HG03469 (cell line): ENCODE results near the gene DNAJC1.
"Not testable (repeated sequence)": the region's sequence is repeated elsewhere in the genome, so short reads cannot be mapped to it uniquely, and the experiment has no call there.

Source experiments
- ATAC-seq: cut with Tn5 transposase; IDR thresholded peaks from one replicate; pipeline ENCODE4 v1.9.1; 2021; ENCODE audit warnings: mild to moderate bottlenecking, moderate library complexity, moderate number of reproducible peaks; ENCODE audit not compliant: unreplicated experiment

Gene DNAJC1

GRCh38 chr10:21912625-21913024 lies 90.9 kb downstream of the DNAJC1 start:
- ATAC-seq: no peak

DNA sequence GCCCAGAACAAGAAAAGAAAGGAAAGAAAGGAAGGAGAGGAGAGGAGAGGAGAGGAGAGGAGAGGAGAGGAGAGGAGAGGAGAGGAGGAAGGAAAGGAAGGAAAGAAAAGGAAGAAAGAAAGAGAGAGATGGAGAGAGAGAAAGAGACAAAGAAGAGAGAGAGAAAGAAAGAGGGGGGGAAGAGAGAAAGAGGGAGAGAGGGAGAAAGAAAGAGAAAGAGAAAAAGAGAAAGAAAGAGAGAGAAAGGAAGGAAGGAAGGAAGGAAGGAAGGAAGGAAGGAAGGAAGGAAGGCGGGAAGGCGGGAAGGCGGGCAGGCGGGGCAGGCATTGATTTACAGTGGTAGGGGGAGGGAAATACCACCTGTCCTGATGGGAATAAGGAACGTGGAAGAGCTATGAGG lies 92.7 kb downstream of the DNAJC1 start:
- no peak for ATAC-seq

DNA sequence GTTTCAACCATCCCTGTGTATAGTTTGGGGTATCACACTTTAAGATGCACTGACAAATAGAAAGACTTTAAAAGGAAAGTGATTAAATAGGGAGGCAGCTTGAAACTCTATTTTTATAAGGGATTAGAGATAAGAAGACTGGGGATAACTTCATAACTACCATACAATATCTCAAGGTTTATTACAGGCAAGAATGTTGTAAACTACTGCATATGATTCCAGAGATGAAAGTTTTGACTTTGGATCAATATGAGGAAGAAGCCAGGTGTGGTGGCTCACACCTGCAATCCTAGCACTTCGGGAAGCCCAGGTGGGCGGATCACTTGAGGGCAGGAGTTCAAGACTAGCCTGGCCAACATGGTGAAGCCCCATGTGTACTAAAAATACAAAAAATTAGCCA lies 96.1 kb downstream of the DNAJC1 start:
- ATAC-seq: no peak

DNA sequence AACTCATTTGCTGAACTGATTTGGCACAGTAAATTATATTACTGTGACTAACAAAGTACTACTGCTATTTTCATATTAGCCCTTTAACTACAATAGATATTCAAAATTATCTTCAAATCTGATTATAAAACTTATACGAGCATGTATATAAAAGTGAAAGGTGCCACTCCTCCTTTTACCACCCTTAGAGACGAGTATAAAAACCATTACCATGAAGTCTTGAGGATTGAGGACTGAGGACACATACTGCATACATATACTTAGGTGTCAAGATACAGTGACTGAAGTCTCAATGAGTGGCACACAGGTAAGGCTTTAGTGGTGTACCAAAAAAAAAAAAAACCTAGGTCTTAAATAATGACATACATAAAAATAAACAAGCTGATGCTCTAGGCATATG lies 98.6 kb downstream of the DNAJC1 start:
- no peak for ATAC-seq

DNA sequence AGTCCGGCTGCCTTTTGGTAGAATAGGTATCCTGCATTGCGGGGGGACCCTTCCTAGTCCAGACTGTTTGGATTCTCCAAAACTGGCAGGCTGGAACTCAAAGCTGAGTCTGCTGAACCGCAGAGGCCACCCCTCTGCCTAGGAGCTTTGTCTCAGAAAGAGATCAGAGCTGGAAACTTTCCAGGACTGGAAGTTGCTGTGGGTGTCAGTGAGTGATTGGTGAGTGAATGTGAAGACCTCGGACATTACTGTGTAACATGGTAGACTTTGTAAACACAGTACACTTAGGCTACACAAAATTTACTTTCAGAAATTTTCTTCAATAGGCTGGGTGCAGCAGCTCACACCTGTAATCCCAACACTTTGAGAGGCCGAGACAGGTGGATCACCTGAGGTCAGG lies 103.8 kb downstream of the DNAJC1 start:
- ATAC-seq: no peak

- no peak for ATAC-seq
Observed at GRCh38 chr10:21895932-21896331, 107.6 kb downstream of the DNAJC1 start.

DNA sequence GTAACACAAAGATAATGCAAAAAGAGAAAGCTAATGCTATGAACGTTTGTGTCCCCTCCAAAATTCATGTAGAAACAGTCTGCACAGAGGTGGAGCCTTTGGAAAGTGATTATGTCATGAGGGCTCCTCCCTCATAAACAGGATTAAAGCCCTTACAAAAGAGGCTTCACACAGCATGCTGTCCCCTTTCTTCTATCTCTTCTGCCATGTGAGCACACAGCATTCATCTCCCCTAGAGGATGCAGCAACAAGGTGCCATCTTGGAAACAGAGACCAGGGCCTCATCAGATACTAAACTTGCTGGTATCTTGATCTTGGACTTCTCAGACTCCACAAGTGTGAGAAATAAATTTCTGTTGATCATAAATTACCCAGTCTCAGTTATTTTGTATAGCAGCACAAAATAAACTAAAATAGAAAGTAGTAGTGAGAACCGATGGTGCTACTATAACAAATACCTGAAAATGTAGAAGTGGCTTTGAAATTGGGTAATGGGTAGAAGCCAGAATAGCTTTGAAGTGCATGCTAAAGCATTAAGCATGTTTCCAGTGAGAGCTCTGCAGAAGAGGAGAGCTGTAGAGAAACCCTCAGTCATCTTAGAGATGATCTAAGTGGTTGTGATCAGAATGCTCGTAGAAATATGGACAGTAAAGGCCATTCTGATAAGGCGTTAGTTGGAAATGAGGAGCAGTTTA lies 108.7 kb downstream of the DNAJC1 start:
- no peak for ATAC-seq

- no peak for ATAC-seq
Observed at GRCh38 chr10:21891439-21891838, 112.1 kb downstream of the DNAJC1 start.

DNA sequence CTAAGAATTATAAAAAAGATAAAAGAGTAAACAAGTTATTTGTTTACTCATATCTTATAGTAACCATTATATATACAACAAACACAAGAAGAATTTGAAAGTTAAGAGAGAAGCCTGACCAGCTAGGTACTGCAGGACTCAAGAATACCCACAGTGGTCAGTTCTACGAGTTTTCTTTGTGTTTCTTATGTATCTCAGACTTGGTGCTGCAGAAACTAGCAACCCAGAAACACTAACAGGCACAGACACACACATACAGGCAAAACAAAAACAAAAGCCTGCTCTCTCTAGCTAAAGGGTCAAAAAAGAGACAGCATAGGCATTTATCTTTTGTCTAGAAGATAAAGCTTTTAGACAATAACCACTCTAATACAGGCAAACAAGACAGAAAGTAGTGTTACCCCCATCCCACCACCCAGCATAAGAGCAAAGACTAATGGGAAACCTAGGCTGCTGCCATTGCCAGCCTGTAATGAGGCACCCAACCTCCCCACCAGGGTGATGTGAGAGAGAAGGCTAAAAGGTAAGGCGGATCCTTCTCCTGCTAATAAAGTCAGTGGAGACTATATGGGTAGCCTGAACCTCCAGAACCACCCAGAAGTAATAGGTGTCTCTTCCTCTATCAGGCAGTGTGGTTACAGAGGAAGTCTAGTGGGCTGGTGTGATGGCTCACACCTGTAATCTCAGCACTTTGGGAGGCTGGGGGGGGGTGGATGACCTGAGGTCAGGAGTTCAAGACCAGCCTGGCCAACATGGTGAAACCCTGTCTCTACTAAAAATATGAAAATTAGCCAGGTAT lies 113.9 kb downstream of the DNAJC1 start:
- ATAC-seq: no peak

DNA sequence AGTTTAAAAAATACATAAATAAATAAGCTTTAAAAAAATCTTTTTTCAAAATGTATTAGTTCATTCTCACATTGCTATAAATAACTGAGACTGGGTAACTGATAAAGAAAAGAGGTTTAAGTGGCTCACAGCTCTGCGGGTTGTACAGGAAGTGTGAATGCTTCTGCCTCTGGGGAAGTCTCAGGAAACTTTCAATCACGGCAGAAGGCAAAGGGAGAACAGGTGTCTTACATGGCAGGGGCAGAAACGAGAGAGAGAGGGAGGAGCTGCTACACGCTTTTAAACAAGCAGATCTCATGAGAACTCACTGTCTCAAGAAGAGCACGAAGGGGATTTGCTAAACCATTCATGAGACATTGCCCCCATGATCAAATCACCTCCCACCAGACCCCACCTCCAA lies 114.6 kb downstream of the DNAJC1 start:
- ATAC-seq: peak; percentile 94

DNA sequence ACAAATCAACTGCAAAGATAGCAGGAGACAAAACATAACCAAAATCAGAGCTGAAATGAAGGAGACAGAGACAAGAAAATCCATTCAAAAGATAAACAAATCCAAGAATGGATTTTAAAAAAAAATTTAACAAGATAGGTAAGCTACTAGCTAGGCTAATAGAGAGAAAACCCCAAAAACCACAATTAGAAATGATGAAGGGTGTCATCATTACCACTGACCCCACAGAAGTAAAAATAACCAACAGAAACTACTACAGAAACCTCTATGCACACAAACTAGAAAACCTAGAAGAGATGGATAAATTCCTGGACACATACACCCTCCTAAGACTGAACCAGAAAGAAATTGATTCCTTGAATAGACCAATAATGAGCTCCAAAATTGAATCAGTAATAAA lies 117.6 kb downstream of the DNAJC1 start:
- no peak for ATAC-seq

DNA sequence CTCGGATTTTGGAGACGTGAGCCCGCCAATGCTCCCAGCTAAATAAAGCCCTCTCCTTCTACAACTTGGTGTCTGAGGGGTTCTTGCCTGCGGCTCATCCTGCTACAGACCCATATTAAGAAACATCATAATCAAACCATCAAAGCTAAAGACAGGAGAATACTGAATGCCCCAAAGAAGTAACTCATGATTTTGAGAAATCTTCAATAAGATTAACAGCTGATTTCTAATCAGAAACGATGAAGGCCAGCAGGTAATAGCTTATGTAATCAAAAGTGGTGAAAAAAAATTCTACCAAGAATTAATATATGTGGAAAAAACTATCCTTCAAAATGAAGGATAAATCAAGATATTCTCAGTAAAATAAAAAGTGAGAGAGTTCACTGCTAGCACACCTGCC lies 130.3 kb downstream of the DNAJC1 start:
- ATAC-seq: no peak

GRCh38 chr10:21872771-21873170 lies 130.8 kb downstream of the DNAJC1 start:
- not testable (repeated sequence) for ATAC-seq

GRCh38 chr10:21870849-21871248 lies 132.7 kb downstream of the DNAJC1 start:
- ATAC-seq: no peak

- not testable (repeated sequence) for ATAC-seq
Observed at GRCh38 chr10:21869087-21869486, 134.4 kb downstream of the DNAJC1 start.

- ATAC-seq: no peak
Observed at GRCh38 chr10:21860718-21861117, 142.8 kb downstream of the DNAJC1 start.

- no peak for ATAC-seq
Observed at GRCh38 chr10:21858455-21858854, 145.1 kb downstream of the DNAJC1 start.

GRCh38 chr10:21849607-21850006 lies 153.9 kb downstream of the DNAJC1 start:
- no peak for ATAC-seq

DNA sequence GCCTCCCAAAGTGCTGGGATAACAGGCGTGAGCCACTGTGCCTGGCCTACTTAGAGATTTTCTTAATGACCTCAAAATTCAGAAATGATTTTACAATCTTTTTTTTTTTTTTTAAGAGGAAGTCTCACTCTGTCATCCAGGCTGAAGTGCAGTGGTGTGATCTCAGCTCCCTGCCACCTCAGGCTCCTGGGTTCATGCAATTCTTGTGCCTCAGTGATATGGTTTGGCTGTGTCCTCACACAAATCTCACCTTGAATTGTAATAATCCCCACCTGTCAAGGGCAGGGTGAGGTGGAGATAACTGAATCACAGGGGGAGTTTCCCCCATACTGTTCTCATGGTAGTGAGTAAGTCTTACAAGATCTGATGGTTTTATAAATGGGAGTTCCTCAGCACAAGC lies 159.9 kb downstream of the DNAJC1 start:
- no peak for ATAC-seq

GRCh38 chr10:21841273-21841672 lies 162.3 kb downstream of the DNAJC1 start:
- ATAC-seq: not testable (repeated sequence)

DNA sequence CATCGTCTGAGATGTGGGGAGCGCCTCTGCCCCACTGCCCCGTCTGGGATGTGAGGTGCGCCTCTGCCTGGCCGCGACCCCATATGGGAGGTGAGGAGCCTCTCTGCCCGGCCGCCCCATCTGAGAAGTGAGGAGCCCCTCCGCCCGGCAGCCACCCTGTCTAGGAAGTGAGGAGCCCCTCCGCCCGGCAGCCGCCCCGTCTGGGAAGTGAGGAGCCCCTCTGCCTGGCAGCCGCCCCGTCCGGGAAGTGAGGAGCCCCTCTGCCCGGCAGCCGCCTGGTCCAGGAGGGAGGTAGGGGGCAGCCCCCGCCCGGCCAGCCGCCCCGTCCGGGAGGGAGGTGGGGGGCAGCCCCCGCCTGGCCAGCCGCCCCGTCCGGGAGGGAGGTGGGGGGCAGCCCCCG lies 166.0 kb downstream of the DNAJC1 start:
- not testable (repeated sequence) for ATAC-seq

- not testable (repeated sequence) for ATAC-seq
Observed at GRCh38 chr10:21834574-21834973, 169.0 kb downstream of the DNAJC1 start.

DNA sequence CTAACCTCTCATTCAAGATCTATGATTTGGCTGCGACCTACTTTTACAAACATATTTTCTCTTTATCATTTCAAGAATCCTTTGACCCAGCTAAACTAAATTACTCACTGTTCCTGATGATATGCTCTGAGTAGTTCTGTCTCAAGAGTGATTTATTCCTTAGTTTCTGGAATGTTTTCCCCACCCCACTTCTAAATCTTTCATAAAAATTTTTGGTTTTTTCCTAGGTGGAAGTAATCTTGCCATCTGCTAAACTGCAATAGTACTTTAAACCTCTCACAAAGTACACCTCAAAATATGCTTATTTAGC lies 170.8 kb downstream of the DNAJC1 start:
- ATAC-seq: no peak
